GM18861 (cell line): ENCODE data around the gene CARMIL1.

Experiments used
- ATAC-seq: cut with Tn5 transposase; IDR thresholded peaks from one replicate; pipeline ENCODE4 v1.9.1; 2021; ENCODE audit not compliant: unreplicated experiment

CARMIL1 gene

DNA sequence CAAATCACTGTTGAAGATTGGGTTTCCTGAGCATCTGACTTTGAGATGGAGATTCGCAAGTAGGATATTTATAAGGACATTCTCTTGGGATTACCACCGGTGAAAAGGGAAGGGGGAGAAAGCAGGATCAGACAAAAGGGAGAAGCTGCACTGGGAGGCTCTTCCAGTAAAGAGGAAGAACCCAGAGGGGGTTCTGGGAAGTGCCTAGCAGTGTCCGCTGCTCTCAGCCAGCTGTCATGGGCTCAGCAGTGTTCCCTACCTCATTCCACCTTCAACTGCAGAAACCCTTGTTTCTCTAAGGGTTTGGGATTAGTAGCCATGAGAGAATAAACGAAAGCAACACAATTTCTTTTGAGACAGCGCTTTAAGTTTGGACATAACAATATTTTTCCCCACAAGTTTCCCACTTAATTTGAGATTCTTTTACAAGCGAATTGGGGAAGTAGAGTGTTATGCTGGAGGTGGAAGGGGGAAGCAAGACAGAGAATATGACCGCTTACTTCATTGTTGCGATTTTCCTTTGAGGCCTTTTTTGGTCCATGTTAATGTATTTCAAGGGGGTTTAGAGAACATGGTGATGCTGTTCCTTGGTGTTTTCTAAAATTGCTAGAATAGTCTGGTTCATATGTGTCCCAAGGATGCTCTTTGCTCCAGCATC, 218.3 kb downstream of the CARMIL1 start:
- no peak for ATAC-seq

DNA sequence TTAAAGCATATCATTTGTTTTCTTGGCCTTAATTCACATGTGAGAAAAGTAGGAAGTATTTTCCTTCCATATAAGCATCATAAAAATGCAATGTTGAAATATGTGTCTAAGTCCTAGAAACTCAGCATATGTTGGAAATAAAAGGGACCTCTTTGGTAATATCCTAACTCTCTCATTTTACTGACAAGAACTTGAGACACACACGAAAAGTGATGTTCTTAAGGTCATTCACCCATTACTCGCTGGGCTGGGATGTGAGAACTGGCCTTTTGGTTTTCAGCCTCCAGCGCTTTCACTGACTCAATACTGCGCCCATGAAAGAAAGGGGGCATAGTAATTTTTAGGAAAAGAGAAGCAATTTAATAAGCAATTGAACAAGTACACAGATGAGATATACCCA, 219.3 kb downstream of the CARMIL1 start:
- ATAC-seq: no peak

DNA sequence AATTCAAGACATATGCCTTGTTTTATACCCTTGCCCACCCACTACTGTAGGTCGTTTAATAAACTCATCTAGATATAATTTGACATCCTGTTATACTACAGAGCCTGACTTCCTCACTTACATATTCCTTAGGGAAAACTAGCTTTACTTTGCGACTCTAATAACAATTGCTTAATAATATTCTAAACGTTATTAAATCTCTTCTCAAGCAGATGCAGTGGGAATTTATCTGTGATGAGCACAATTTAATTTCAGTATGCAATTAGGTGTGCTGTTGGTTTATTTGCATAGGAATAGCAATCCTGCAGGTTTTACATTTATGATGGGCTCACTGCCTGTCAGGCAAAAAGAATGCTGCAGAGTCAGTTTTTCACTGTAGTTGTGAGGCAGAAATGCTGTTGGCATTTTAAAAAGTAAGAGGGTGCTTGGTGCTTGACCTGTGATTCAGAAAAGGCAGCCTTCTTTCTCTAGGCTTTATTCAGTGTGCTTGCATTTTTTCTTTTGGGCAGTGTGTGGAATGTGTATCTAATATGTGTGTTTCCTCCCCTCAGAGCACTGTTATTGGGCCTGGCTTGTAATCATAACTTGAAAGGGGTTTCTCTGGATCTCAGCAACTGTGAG, 220.6 kb downstream of the CARMIL1 start:
- ATAC-seq: no peak

DNA sequence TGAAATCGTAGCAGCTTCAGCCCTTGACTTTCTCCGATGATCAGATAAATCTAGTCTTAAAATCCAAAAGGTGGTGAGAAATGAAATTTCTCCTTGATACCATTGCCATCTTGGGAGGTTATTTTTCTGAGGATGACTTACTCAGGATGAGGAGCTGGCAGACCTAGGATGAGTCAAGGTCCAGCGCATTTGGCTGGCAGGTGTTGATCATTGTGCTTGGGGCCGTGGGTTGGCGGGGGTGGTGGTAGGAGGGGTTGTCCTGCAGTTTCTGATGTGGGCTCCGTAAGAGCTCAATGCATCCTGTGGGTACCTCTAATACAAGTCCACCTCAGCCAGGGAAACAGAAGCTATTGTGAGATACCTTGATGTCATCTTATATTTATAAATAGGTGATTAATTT, 224.5 kb downstream of the CARMIL1 start:
- no peak for ATAC-seq

DNA sequence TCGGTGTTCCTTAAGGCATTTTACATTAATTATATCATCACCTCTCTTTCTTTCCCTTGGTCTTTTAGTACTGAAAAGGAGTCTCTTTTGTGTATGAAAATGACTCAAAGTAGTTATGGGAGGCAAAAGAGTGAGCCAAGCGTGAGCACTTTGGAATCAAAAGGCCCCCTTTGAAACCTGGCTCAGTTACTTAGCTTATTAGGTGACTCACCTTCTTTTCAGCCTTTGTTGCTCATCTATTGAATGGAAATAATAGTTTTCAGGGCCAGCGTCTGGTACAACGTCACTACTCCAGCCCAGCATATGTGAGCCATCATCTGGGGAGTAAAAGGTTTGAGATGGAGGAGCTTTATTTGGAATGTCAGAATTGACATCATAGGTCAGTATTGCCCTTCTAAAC, 225.5 kb downstream of the CARMIL1 start:
- no peak for ATAC-seq

DNA sequence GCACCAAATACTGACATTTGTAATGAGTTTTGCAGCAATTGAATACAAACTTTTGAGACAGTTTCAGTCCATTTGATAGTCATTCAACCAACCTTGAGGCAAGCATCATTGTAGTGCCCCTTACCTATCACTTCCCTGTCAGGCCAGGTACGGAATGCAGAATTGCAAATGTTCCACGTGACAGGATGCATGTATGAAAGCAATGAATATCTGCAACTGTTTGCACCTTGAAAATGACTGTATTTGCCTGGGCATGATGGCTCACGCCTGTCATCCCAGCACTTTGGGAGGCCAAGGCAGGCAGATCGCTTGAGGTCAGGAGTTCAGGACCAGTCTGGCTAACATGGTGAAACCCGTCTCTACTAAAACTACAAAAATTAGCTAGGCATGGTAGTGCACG, 226.8 kb downstream of the CARMIL1 start:
- ATAC-seq: no peak

DNA sequence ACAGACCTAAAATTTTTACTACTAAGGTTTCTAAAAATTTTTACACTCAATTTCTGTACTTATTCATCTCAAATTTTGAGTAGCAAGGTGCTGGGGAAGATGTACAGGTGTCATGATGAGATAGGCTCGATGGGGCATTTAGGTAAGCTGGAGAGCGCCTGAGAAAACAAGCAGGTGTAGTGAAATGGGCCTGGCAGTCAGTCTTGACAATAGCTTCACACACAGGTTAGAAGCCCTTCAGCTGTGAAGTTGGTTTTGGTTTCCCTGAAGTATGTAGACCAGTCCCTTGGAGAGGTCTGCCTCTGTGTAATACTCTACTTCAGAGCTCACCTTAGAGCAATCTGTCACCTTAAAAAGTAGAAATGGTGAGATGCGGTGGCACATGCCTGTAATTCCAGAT, 228.9 kb downstream of the CARMIL1 start:
- no peak for ATAC-seq

DNA sequence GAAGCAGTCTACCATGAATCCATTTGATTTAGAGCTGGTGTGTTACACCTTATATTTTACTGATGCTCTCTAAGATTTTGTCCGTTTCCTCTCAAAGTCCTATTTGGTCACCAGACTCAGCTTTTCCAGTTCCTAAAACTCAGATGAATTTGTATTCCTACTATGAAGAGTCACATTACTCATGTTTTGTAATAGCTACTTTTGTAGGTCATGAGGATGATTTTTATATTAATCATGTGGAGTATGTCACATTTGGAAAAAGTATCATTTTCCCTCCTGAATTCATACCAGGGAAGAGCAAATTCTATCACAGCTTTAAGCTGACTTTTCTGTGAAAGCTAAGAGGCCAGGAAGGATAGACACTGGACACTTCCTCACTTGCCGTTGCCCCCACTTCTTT, 232.2 kb downstream of the CARMIL1 start:
- no peak for ATAC-seq

DNA sequence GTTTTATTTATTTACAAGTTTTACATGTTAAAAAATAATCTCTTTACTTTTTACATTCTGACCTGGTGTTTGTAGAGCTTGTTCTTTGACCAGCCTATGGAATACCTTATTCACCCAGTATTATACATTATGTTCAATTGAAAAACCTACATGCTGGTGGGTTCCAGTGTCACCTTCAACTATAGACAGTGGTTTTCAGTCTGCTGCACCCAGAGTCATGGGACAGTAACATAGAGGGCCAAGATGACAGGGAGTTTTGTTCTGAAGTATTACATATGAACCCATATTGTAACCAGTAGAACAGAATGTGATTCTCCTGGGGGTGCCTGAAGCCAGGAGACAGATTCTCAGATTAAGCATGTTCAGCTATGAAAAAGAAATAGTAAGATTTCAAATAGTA, 233.4 kb downstream of the CARMIL1 start:
- no peak for ATAC-seq

DNA sequence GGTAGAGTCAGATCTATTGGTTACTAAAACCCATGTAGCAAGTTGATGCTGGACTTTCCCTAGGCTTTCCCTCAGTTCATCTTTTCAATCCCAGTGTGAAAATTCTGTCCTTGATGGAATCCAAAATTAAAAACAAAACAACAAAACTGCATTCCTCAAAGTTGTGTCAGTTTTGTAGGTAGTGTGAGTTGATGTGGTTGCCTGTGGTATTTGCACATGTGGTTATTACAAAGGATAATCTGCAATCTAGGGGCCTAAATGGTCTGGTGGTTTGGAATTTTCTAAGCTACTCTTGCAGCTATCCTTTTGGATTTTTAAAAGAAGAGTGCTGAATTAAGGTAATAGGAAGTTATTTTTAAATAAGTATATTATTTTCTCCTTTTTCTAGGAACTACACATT, 240.7 kb downstream of the CARMIL1 start:
- ATAC-seq: no peak

DNA sequence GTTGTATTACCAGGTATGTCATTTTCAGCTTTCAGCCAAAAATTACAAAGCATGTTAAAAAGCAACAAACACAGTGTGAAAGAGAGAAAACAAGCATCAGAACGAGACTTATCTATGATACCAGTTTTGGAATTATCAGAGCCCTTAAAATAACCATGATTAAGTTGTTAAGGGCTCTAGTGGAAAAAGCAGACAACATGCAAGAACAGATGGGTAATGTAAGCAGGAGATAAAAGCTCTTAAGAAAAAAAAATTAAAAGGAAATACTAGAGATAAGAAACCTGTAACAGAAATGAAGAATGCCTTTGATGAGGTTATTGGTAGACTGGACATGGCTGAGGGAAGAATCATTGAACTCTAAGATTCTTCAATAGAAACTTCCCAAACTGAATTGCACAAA, 245.4 kb downstream of the CARMIL1 start:
- ATAC-seq: no peak

DNA sequence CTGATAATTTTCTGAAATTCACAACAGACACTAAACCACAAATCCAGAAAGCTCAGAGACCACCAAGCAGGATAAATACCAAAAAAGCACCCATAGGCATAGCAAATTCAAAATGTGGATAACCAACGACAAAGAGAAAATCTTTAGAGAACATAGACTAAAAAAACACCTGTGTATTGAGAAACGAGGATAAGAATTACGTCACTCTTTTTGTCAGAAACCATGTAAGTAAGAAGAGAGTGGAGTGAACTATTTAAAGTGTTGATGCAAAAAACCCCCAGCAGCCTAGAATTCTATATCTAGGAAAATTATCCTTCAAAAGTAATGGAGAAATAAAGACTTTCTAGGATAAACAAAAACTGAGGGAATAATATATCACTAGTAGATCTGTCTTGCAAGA, 245.9 kb downstream of the CARMIL1 start:
- no peak for ATAC-seq

DNA sequence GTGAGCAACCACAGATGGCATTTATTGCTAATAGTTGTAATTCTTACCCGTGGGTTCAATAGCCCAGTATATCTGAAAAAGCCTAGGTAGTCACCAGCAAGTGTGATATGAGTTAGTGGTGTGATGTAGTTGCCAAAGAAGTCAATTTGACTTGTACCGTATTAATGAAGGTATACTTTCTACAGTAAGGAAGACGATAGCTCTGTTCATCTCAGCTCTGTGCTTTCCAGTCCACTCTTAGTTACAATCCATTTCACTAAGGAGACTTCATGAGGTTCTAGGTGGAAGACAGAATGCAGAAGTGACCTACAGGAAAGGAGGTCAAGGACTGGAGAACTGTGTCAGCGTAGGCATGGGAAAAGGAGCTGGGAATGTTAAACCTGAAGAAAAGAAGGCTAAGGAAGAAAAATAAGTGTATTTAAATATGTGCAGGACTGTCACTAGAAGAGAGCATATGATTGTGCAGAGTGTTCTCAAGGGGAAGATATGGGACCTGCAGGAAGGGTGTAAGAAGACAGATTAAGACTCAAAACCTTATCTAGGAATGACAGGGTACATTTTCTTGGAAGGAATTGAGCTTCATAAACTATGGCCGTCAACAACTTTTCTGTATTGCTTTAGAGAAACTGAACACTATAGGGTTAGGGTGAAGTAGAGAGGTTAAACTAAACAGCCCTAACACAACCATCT, 255.9 kb downstream of the CARMIL1 start:
- no peak for ATAC-seq

DNA sequence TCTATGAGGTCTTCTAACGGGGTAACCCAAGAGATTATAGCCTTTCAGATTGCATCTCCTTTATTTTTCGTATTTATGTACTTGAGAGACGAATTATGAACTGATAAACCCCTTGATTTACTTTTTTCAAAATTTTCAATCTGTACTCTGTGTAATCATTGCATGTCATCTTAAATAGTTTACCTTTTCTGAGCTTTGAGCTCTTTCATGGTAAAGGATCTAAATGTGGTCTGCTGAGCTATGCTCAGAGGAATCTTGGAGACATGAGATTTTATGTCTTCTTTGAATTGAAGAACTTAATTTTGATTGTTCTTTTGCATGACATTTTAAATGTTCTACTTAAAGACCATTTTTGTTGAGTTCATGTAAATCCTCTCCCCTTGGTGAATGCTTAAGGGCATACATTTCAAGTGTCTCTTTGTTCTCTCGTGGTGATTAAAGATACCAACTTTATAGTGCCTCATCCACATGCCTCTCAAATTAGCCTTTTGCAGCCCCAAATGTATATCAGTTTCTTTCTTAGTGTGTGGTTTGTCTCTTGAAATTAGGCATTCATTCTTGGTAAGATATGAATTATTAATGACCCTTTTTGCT, 256.6 kb downstream of the CARMIL1 start:
- no peak for ATAC-seq

DNA sequence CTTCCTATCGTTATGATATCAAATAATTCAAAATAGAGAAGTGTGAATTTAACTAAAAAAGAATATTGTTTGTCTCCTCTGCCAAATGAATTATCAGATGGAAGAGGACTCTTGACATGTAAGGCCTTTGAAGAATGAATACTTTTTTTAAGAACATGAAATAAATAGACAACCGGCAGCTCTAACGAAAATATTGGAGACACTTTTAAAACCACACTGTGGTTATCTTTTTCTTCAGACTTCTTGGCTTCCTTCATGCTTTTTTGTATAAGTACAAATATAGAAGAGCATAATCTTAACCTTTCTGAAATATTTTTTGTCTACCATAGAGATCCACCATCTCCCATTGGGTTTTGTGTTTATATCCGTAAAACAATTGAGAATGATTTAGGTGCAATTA, 257.6 kb downstream of the CARMIL1 start:
- ATAC-seq: no peak

DNA sequence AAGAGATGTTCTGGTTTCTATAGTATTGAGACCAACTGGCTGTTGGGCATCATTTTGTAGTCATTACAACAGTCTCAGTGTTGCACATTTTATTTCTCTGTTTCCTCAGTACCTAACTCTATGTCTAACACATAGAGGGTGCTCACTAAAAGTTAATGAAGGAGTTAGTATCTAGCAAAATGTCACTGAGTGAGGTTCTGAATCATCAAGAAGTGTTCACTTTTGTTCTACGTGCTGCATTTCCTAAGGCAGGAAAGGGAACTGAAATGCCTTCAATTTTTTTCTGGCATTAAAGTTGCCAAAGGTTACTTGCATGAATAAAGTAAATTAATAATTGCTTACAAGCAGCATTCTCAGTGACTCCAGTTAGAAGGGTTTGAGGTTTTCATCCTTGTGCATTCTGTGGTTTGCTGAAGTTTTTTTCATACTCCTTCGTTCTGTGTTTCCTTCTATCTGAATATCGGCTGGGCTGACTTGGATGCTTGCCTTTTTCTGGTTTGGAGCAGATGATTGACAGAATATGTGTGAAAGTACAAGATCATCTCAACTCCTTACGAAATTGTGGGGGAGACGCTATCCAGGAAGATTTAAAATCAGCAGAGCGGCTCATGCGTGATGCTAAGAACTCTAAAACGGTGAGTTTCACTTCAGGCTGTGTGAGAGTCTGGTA, 258.3 kb downstream of the CARMIL1 start:
- ATAC-seq: no peak

DNA sequence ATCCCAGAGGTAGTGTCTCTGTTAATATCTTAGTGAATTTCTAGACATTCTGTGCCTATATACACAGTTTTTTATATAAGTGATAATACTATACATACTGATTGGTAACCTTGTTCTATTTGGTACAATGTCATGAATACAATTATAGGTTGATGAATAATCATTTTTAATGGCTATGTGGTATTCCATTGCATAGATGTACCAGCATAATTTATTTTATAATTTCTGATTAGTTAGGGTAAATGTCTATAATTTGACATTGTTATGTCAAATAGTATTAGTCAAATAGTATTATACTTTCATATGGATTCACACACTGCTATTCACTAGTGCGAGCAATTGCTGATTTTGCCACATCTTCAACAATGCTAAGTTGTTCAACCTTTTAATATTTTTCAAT, 262.1 kb downstream of the CARMIL1 start:
- ATAC-seq: no peak

DNA sequence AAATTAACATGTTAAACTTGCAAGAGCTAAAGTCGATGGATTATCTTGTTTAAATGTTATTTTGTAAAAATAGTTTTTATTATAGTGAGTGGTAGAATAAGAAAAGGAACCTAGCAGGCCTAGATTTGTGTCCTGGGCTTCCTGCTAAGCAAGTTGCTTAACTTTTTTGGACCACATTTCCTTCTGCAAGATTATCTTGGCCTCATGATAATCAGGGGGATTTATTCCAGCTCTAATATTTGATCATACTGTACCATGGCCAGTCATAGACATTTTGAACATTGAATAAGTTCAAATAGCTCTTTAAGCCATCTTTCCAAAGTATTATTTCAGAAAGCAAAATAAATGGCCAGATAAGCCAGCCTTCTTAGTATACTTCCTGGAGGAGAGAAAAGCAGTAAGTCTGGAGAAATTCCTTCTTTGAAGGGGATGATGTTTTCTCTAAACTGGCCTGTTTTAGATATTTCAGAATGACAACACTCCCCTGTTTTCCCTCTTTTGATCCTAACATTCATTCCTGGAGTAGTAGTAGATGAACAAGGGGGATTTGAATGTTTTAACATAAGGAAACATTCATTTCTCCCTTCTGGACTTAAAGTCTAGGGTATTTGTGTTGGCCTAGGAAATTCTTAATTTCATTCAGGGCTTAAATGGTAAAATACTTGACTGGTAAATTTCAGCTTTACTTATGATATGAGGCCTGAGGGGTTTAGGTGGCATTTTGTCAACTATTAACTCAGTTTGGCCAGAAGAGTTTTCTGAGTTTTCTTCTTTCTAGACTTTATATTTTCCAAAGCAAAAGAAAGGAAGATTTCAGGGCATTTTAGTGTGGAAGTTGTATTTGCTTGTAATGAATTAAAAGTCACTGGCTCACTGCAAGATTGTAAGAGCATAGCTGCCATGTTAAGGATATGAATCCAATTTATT, 264.1 kb downstream of the CARMIL1 start:
- no peak for ATAC-seq

DNA sequence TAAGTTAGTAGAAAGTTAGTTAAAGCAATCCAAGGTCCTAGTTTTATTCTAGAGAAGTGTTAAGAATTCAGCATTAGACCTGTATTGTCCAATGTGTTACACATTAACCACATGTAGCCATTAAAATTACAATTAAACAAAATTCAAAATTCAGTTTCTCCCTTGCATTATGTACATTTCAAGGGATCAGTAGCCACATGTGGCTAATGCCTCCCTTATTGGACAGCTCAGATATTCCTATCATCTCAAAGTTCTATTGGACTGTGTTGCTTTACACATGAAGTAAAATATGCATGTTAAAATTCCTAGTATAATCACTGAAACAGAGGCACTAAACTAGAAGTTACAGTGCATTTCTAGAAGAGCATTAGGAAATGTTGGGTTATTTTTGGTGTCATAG, 265.7 kb downstream of the CARMIL1 start:
- ATAC-seq: no peak

DNA sequence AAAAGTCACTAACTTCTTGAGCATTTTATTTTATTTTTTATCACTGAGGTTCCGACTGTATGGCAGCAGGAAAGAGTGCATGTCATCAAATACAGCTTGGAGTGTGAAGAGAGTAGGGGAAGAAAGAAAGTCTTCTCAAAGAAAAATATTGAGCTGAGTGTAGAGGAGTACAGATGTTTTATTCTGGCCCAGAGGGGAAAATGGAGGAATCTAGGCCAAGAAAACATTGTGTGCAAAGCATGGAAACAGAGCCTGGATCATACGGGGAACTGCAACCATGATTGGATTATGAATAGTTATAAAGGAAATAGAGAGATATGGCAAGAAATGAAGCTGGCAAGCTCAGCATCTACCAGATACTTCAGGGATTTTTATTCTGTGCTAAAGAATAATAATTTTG, 268.6 kb downstream of the CARMIL1 start:
- ATAC-seq: no peak

DNA sequence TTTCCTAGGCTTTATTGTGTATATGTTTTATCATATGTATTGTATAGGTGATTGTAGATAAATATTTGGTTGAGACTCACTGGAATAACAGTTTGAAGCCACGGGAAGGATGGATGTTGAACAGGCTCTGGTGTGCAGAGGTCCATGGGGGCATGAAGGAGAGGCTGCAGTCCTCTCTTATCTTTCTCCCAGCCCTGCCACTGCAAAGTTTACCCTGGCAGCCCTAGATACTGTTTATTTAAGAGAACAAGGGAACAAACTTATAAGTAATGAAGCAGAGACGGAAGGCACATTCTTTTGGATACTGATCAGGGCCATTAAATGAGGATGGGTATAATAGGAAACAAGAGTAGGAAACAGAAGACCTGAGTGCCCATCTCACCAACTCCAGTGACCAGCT, 269.3 kb downstream of the CARMIL1 start:
- no peak for ATAC-seq
